Keratinocyte (primary cell): Measurements from ENCODE around the gene MIX23. TPM values are rescaled to one million over a fixed set of nuclear protein-coding genes. Genes with fewer than 3 reads are reported as not detected.

Experiments used
- DNase-seq: peaks from one replicate; pipeline ENCODE4 v3.0.0-alpha.2; 2011; ENCODE audit warnings: low read depth, missing footprints, low spot score
- FAIRE-seq: peaks from 2 replicates; lab custom pipeline; 2011; peaks lifted over from hg19 to GRCh38; lab: Jason Lieb, UNC
- H2AFZ ChIP-seq: 2 replicates; pipeline ENCODE4 v1.6.0; 2012; ENCODE audit warnings: low read length, control low read depth, inconsistent platforms; ENCODE audit not compliant: control insufficient read depth
- H3K27ac ChIP-seq: 2 replicates; pipeline ENCODE4 v1.5.1; 2011; ENCODE audit warnings: low read length; ENCODE audit not compliant: control insufficient read depth, insufficient read depth
- H3K27me3 ChIP-seq: 3 replicates; pipeline ENCODE4 v1.6.0; 2011; ENCODE audit warnings: low read length; ENCODE audit not compliant: control insufficient read depth, insufficient read depth; ENCODE audit errors: extremely low read depth
- H3K36me3 ChIP-seq, 2 experiments: 2 replicates in 1 of 2; 3 replicates in 1 of 2; pipeline ENCODE4 v1.5.1; 2011; ENCODE audit warnings: low read length in 2 of 2, mild to moderate bottlenecking in 1 of 2; ENCODE audit not compliant: control insufficient read depth in 2 of 2, insufficient read depth in 2 of 2; ENCODE audit errors: extremely low read depth in 1 of 2
- H3K4me1 ChIP-seq: 3 replicates; pipeline ENCODE4 v1.5.1; 2011; ENCODE audit warnings: low read length; ENCODE audit not compliant: control insufficient read depth, insufficient read depth; ENCODE audit errors: extremely low read depth
- H3K4me2 ChIP-seq: 3 replicates; pipeline ENCODE4 v1.6.0; 2011; ENCODE audit warnings: low read depth, low read length; ENCODE audit not compliant: control insufficient read depth, insufficient read depth; ENCODE audit errors: extremely low read depth
- H3K4me3 ChIP-seq, 3 experiments: fragments of 200-600 bp in 1 of 3; sonication (generic) in 1 of 3; 2 replicates in 2 of 3; 3 replicates in 1 of 3; pipeline ENCODE4 v1.5.1; 2011 to 2016; ENCODE audit warnings: low read length in 3 of 3, mild to moderate bottlenecking in 3 of 3, control low read depth in 2 of 3, inconsistent platforms in 1 of 3, low read depth in 1 of 3, mixed read lengths in 1 of 3, mixed run types in 1 of 3, moderate library complexity in 1 of 3; ENCODE audit not compliant: control insufficient read depth in 2 of 3, insufficient read depth in 2 of 3; ENCODE audit errors: extremely low read depth in 1 of 3
- H3K79me2 ChIP-seq: 2 replicates; pipeline ENCODE4 v1.6.0; 2012; ENCODE audit warnings: low read length; ENCODE audit not compliant: control insufficient read depth, insufficient read depth
- H3K9ac ChIP-seq: 3 replicates; pipeline ENCODE4 v1.6.0; 2011; ENCODE audit warnings: low read length; ENCODE audit not compliant: control insufficient read depth, insufficient read depth; ENCODE audit errors: extremely low read depth
- H3K9me1 ChIP-seq: 3 replicates; pipeline ENCODE4 v1.6.0; 2011; ENCODE audit warnings: low read length; ENCODE audit not compliant: control insufficient read depth, insufficient read depth; ENCODE audit errors: extremely low read depth
- H3K9me3 ChIP-seq: 2 replicates; pipeline ENCODE4 v1.5.1; 2012; ENCODE audit warnings: low read depth, low read length; ENCODE audit not compliant: control insufficient read depth
- H4K20me1 ChIP-seq: 3 replicates; pipeline ENCODE4 v1.6.0; 2011; ENCODE audit warnings: low read length; ENCODE audit not compliant: control insufficient read depth, insufficient read depth; ENCODE audit errors: extremely low read depth
- EZH2 ChIP-seq: IDR thresholded peaks from one replicate; pipeline ENCODE4 v1.6.1; 2012; ENCODE audit warnings: inconsistent platforms, mild to moderate bottlenecking, low read length, moderate library complexity
- dilution Hi-C: fragments of 300-500 bp; cut with MboI; formaldehyde crosslinking; loops from one replicate; pipeline ENCODE4 v1.7.0; 2020; ENCODE audit warnings: low sequenced_read_pairs; ENCODE audit not compliant: extremely low pct_ligation_motif_present
- polyA plus RNA-seq, 5 experiments: library from polyadenylated mRNA; depleted of rRNA in 3 of 5; stranded (reverse) in 3 of 5; stranded (forward) in 1 of 5; unstranded in 1 of 5; fragments of >200 nt; gene quantifications; 1 replicate in 1 of 5; 2 replicates in 3 of 5; 3 replicates in 1 of 5; pipeline versions ENCODE4 v1.2.1 to v1.2.3, GENCODE V29; 2011 to 2012; ENCODE audit warnings: missing spikeins in 2 of 5, low read depth in 1 of 5, low replicate concordance in 1 of 5
- TF ChIP-seq, protein P1 (sequence below), 3 experiments: IDR thresholded peaks in 1 of 3; conservative IDR thresholded peaks in 1 of 3; optimal IDR thresholded peaks in 1 of 3; 2 replicates in 2 of 3; 3 replicates in 1 of 3; pipeline versions ENCODE3 to v1.5.1; 2011; ENCODE audit warnings: low read length in 3 of 3, mild to moderate bottlenecking in 3 of 3, moderate library complexity in 2 of 3, control low read depth in 1 of 3, inconsistent platforms in 1 of 3; ENCODE audit not compliant: insufficient read depth in 2 of 3; ENCODE audit errors: extremely low read depth in 1 of 3

MIX23 gene
- polyA plus RNA-seq, 1 donor (not counting 4 experiments of a cell fraction or from before 2014, with no cell fraction given): 36.5 TPM

DNA sequence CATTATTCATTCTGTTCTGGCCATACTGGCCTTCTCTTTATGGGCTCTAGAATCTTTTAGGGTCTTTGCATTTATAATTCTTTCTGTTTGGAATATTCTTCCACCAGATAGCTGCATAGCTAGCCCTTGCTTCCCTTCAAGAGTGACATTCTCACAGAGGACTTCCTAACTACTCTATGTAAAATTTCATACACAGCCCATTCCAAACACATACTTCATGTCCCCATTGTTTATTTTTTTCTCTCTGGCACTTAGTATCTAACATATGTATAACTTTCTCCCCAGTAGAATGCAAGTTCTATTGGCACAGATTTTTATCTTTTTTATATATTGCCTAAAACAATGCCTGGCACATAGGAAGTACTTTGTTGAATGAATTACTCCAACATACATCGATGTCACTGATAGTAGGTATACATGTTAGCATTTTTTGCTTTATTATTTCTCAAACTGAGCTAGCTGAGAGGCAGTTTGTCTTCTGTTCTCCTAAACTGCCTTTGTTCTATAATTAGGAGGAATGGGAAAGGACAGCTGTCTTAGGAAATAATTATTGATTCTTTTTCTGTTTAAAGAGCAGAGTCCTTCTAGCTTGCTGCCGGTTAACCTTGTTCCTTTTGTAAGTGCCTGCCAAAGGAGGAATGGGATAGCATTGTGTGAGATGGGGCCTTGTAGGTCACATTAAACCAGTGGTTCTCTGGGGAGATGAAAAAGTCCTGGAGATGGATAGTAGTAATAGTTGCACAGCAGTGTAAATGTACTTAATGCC lies 8.8 kb upstream of the MIX23 start:
- Histone ChIP-seq H3K9ac (no peak overlapping the region), H3K27ac (no peak overlapping the region)
- FAIRE-seq: no peak

DNA sequence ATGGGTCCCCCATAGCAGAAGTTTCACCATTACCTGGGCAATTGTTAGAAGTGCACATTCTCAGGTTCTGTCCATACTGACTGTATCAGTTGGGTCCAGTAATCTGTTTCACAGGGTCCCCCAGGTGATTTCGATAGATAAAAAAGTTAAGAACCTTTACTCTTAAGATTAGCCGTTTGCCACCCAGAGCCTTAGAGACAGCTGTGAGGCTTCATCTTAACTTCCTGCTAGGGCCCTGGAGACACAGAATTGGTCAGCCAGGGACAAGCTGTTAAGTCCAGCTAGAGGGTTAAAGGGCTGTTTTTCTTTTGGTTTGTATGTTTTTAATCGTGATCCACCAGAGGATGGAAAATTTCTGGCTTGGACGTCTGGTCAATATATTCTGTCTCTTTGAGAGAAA lies 7.6 kb upstream of the MIX23 start:
- H3K9me3 ChIP-seq: no peaks in the 10 kb centered on the region
- no peak overlapping the region for H2AFZ ChIP-seq
- H3K36me3 ChIP-seq: no peaks in the 10 kb centered on the region
- H3K9ac ChIP-seq: no peak overlapping the region
- no peak for TF ChIP-seq EZH2
- TF ChIP-seq, protein P1, sequence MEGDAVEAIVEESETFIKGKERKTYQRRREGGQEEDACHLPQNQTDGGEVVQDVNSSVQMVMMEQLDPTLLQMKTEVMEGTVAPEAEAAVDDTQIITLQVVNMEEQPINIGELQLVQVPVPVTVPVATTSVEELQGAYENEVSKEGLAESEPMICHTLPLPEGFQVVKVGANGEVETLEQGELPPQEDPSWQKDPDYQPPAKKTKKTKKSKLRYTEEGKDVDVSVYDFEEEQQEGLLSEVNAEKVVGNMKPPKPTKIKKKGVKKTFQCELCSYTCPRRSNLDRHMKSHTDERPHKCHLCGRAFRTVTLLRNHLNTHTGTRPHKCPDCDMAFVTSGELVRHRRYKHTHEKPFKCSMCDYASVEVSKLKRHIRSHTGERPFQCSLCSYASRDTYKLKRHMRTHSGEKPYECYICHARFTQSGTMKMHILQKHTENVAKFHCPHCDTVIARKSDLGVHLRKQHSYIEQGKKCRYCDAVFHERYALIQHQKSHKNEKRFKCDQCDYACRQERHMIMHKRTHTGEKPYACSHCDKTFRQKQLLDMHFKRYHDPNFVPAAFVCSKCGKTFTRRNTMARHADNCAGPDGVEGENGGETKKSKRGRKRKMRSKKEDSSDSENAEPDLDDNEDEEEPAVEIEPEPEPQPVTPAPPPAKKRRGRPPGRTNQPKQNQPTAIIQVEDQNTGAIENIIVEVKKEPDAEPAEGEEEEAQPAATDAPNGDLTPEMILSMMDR (optimal IDR thresholded peaks at IDR 0.05 in 1 of 3, IDR thresholded peaks at IDR 0.05 in 1 of 3, conservative IDR thresholded peaks at IDR 0.05 in 1 of 3; ENCODE audit: extremely low read depth in 1 of 3, insufficient read depth in 2 of 3, low read length in 3 of 3): no peak
- no peak overlapping the region for H3K4me3 ChIP-seq
- no peak for FAIRE-seq
- H3K4me1 ChIP-seq: peaks cover 9% of the 10 kb centered on the region
- DNase-seq: no peak
- H3K9me1 ChIP-seq: no peaks in the 10 kb centered on the region
- no peaks in the 10 kb centered on the region for H4K20me1 ChIP-seq
- no peak overlapping the region for H3K27ac ChIP-seq
- H3K79me2 ChIP-seq: no peaks in the 10 kb centered on the region
- no peaks in the 10 kb centered on the region for H3K27me3 ChIP-seq
- no peak overlapping the region for H3K4me2 ChIP-seq
- dilution Hi-C loops: no loop called here

More for the DNA sequence above, 8.8 kb upstream of the MIX23 start:
- dilution Hi-C loops: no loop called here
- no peaks in the 10 kb centered on the region for H3K79me2 ChIP-seq
- no peaks in the 10 kb centered on the region for H3K9me3 ChIP-seq
- H3K27me3 ChIP-seq: no peaks in the 10 kb centered on the region
- TF ChIP-seq EZH2: no peak
- TF ChIP-seq, protein P1 (optimal IDR thresholded peaks at IDR 0.05 in 1 of 3, IDR thresholded peaks at IDR 0.05 in 1 of 3, conservative IDR thresholded peaks at IDR 0.05 in 1 of 3; ENCODE audit: extremely low read depth in 1 of 3, insufficient read depth in 2 of 3, low read length in 3 of 3): no peak
- peaks cover 9% of the 10 kb centered on the region for H3K4me1 ChIP-seq
- no peaks in the 10 kb centered on the region for H3K9me1 ChIP-seq
- H4K20me1 ChIP-seq: no peaks in the 10 kb centered on the region
- H2AFZ ChIP-seq: no peak overlapping the region
- H3K4me2 ChIP-seq: no peak overlapping the region
- H3K4me3 ChIP-seq: no peak overlapping the region
- no peaks in the 10 kb centered on the region for H3K36me3 ChIP-seq
- no peak for DNase-seq
